Activated B cell treated with CpG ODN at 0.5 μM for 24 hours (primary cell): ENCODE measurements around the gene SLC7A11. TPM values are rescaled to one million over a fixed set of nuclear protein-coding genes. Genes with fewer than 3 reads are reported as not detected.

Source experiments
- ATAC-seq: fragments of 200-7000 bp; cut with Tn5 transposase; one replicate; pipeline ENCODE4 v1.10.0; 2021; ENCODE audit warnings: low read depth, mild to moderate bottlenecking, moderate library complexity
- CTCF ChIA-PET: fragments of 350-600 bp; sonication (Branson Sonifier 250); formaldehyde crosslinking; loops from one replicate; lab custom pipeline; 2021; ENCODE audit warnings: antibody characterized with exemption; lab: Charles Lee
- POLR2A ChIA-PET: fragments of 350-600 bp; sonication (Branson Sonifier 250); formaldehyde crosslinking; loops from one replicate; lab custom pipeline; 2021; ENCODE audit warnings: antibody characterized with exemption; lab: Charles Lee
- DNase-seq: peaks from one replicate; pipeline ENCODE4 v3.0.0; 2022
- H3K27ac Mint-ChIP-seq: one replicate; pipeline ENCODE4 v1.8.0; 2020; ENCODE audit warnings: mixed read lengths
- H3K27me3 Mint-ChIP-seq: one replicate; pipeline ENCODE4 v1.8.0; 2021; ENCODE audit warnings: mixed read lengths
- H3K36me3 Mint-ChIP-seq: one replicate; pipeline ENCODE4 v1.8.0; 2021; ENCODE audit warnings: low read depth, mixed read lengths
- H3K4me1 Mint-ChIP-seq: one replicate; pipeline ENCODE4 v1.8.0; 2021; ENCODE audit warnings: mixed read lengths
- H3K4me3 Mint-ChIP-seq: one replicate; pipeline ENCODE4 v1.8.0; 2020; ENCODE audit warnings: mild to moderate bottlenecking, mixed read lengths
- H3K9me3 Mint-ChIP-seq: one replicate; pipeline ENCODE4 v1.8.0; 2020; ENCODE audit warnings: mixed read lengths
- CTCF ChIP-seq: fragments of 200-600 bp; IDR thresholded peaks from one replicate; pipeline ENCODE4 v1.8.0; 2022; ENCODE audit warnings: antibody characterized with exemption, mild to moderate bottlenecking
- intact Hi-C: fragments of 100-400 bp; cut with micrococcal nuclease; formaldehyde crosslinking; loops from one replicate; pipeline ENCODE4 v1.15.1; 2024
- total RNA-seq: library from RNA; stranded (reverse); gene quantifications from 2 replicates; pipeline ENCODE4 v1.2.3, GENCODE V29; 2022

SLC7A11 gene
- total RNA-seq, 1 donor from 2014 or later: 1.4 TPM

- Mint-ChIP-seq H3K4me1 (peaks cover 9% of the 10 kb centered on the region), H3K27ac (no peak overlapping the region), H3K27me3 (peaks cover 4% of the 10 kb centered on the region), H3K36me3 (no peaks in the 10 kb centered on the region), H3K9me3 (no peaks in the 10 kb centered on the region), H3K4me3 (no peak overlapping the region)
- no peak for TF ChIP-seq CTCF
- POLR2A ChIA-PET: no interaction called here
- no peak for DNase-seq
- CTCF ChIA-PET: no interaction called here
- intact Hi-C loops: no loop called here
- no peak for ATAC-seq
Measured at GRCh38 chr4:138196153-138196552, 46.0 kb downstream of the SLC7A11 start.

DNA sequence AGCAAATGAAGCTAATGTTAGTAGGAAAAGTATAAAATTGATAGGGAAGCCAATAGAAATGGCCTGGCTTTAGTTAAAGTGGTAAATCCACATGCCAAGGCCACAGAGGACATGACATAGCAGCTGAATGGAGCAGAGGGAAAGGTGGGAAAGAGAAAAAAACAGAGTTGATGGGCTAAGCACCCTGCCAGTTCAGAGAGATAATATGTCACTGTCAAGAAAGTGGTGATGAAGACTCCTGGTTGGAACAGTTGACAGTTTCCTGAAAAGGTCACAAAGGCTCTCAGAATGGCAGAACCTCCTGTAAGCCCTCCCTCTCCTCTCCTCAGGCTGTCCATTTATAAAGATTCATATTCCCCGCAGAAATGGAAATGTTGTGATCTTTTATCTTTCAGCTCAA lies 48.2 kb downstream of the SLC7A11 start:
- CTCF ChIA-PET: no interaction called here

GRCh38 chr4:138192113-138192512 lies 50.0 kb downstream of the SLC7A11 start:
- Mint-ChIP-seq H3K4me3 (no peak overlapping the region), H3K27ac (no peak overlapping the region), H3K27me3 (peaks cover 4% of the 10 kb centered on the region), H3K36me3 (no peaks in the 10 kb centered on the region), H3K9me3 (no peaks in the 10 kb centered on the region), H3K4me1 (peaks cover 24% of the 10 kb centered on the region)
- ChIA-PET CTCF (interaction anchor here (0.8 kb wide), 1 partner anchor 9 kb away, joined by 3 read pairs; no protein-coding TSS in a partner anchor), POLR2A (no interaction called here)
- TF ChIP-seq CTCF: no peak
- ATAC-seq (no peak), DNase-seq (no peak)
- intact Hi-C loops: no loop called here

More for the DNA sequence above, 48.2 kb downstream of the SLC7A11 start:
- H3K4me1 Mint-ChIP-seq: peaks cover 23% of the 10 kb centered on the region
- no peaks in the 10 kb centered on the region for H3K36me3 Mint-ChIP-seq
- intact Hi-C loops: no loop called here
- no peak overlapping the region for H3K4me3 Mint-ChIP-seq
- H3K27ac Mint-ChIP-seq: no peak overlapping the region
- no peak for ATAC-seq
- H3K9me3 Mint-ChIP-seq: no peaks in the 10 kb centered on the region
- POLR2A ChIA-PET: no interaction called here
- peaks cover 4% of the 10 kb centered on the region for H3K27me3 Mint-ChIP-seq
- no peak for TF ChIP-seq CTCF
- DNase-seq: no peak

DNA sequence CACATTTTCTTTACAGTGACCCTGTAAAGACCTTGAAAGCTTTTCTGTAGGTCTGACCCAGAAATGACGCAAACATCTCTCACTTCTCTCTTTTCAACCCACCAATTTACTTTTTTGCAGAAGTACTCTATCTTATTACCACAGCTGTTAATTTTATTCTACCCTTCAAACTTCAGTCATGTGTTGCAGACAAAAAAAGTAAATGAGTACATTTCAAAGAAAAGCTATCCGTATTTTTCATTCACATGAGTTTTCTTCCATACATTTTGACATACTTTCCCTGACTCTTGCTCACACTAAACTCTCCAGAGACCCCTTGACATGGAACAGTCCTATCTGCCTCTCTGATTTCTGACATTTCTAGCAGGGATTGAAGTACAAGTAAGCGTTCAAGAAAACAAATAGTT lies 51.7 kb downstream of the SLC7A11 start:
- intact Hi-C loops: loop anchor here (1.0 kb wide), 2 partner anchors 52 to 76 kb away; partner anchors contain the start of gene SLC7A11
- Mint-ChIP-seq H3K4me3 (peak overlapping the region; percentile 59), H3K4me1 (peaks cover 24% of the 10 kb centered on the region), H3K27ac (peak overlapping the region; percentile 66), H3K27me3 (no peaks in the 10 kb centered on the region), H3K9me3 (no peaks in the 10 kb centered on the region), H3K36me3 (no peaks in the 10 kb centered on the region)
- no peak for TF ChIP-seq CTCF
- ATAC-seq: peak; percentile 90
- POLR2A ChIA-PET: interaction anchor here (0.8 to 1.1 kb wide), 2 partner anchors 11 to 52 kb away, joined by 3 to 9 read pairs; partner anchors contain the start of gene SLC7A11
- DNase-seq: no peak
- CTCF ChIA-PET: interaction anchor here (1.1 to 1.5 kb wide), 2 partner anchors 9 to 155 kb away, joined by 3 to 4 read pairs; no protein-coding TSS in a partner anchor

DNA sequence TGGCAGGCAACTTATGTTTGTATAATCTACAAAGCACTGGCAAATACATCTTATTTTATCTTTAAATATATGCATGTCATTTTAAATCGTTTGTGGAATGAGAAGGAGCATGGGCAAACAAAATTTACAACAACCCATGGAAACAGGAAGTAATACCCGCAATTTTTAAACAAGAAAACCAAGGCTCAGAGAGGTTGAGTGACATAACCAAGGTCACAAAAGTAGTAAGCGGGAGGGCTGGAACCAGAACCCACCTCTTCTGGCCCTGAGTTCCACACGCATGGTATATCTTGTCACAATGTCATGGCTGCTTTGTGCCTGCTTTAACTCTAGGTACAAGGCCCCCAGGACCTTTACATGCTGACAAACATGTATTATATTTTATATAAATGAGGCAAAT lies 52.9 kb downstream of the SLC7A11 start:
- Mint-ChIP-seq H3K4me1 (peaks cover 24% of the 10 kb centered on the region), H3K27ac (no peak overlapping the region), H3K36me3 (no peaks in the 10 kb centered on the region), H3K9me3 (no peaks in the 10 kb centered on the region), H3K27me3 (no peaks in the 10 kb centered on the region), H3K4me3 (no peak overlapping the region)
- no peak for TF ChIP-seq CTCF
- ATAC-seq: no peak
- no peak for DNase-seq
- intact Hi-C loops: no loop called here
- ChIA-PET CTCF (interaction anchor here (1.5 kb wide), 1 partner anchor 154 kb away, joined by 4 read pairs; no protein-coding TSS in a partner anchor), POLR2A (no interaction called here)
